ENCODE data around the gene SMPDL3B.

DNA sequence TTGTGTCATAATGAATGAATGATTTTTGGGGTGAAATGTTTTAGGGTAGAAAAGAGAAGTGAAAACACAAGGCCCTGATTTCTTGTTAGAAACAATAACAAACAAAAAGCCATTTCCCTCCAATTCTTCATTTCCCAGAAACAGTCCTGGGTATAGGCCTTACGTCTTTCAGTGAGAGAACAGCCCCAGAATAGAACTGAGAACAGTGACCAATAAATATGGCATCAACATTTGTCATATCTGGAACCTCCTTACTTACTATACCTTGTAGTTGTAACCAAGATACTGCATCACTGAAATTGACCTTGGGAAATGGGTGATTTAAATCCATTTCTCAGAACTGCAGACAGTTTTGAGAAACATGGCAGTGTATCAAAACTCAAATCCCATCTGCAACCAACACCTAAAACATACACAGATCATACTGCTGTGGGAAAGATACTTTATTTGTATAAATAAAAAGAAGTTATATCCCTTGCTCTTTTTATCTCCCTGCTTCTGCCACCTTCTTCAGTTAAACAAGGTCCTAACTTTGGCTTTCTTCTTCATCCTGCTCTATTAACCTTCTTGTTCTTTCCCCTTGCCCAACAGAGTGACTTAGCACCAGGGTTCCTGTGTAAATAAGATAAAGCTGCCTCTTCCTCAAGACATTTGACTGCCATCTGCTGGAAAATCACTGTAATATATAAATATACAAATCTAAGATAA, 44.5 kb downstream of the SMPDL3B start:
- no peak for TF ChIP-seq SUZ12 (IDR thresholded peaks at IDR 0.05; ENCODE audit: extremely low read depth, insufficient read depth, insufficient read length)
- TF ChIP-seq ZNF274 (IDR thresholded peaks at IDR 0.05; ENCODE audit: low read depth, low read length), result no peak

Data from NT2/D1 (cell line).